Muscle layer of duodenum (tissue), 2 donors: ENCODE measurements around the gene ZNF629.

ENCODE experiments used
- H3K27ac ChIP-seq: one replicate; pipeline ENCODE4 v1.7.0; 2013; ENCODE audit warnings: mild to moderate bottlenecking, low read length
- H3K27me3 ChIP-seq: one replicate; pipeline ENCODE4 v1.7.0; 2013; ENCODE audit warnings: low read depth, mild to moderate bottlenecking, control low read depth, low read length
- H3K36me3 ChIP-seq, 2 donors: one replicate each; pipeline ENCODE4 v1.7.0; 2013; ENCODE audit warnings: low read length in 2 of 2, control low read depth in 1 of 2, mild to moderate bottlenecking in 1 of 2; ENCODE audit not compliant: insufficient read depth in 2 of 2, control insufficient read depth in 1 of 2
- H3K4me1 ChIP-seq, 2 donors: one replicate each; pipeline ENCODE4 v1.7.0; 2013; ENCODE audit warnings: low read length in 2 of 2, mild to moderate bottlenecking in 2 of 2, control low read depth in 1 of 2, moderate library complexity in 1 of 2; ENCODE audit not compliant: insufficient read depth in 2 of 2, control insufficient read depth in 1 of 2
- H3K4me3 ChIP-seq, 2 donors: one replicate each; pipeline ENCODE4 v1.7.0; 2013; ENCODE audit warnings: low read length in 2 of 2, low read depth in 1 of 2, mild to moderate bottlenecking in 1 of 2
- H3K9me3 ChIP-seq, 2 donors: one replicate each; pipeline ENCODE4 v1.7.0; 2013; ENCODE audit warnings: low read length in 2 of 2, control low read depth in 1 of 2, mild to moderate bottlenecking in 1 of 2; ENCODE audit not compliant: control insufficient read depth in 1 of 2
- donor health status: healthy.

ZNF629 gene

DNA sequence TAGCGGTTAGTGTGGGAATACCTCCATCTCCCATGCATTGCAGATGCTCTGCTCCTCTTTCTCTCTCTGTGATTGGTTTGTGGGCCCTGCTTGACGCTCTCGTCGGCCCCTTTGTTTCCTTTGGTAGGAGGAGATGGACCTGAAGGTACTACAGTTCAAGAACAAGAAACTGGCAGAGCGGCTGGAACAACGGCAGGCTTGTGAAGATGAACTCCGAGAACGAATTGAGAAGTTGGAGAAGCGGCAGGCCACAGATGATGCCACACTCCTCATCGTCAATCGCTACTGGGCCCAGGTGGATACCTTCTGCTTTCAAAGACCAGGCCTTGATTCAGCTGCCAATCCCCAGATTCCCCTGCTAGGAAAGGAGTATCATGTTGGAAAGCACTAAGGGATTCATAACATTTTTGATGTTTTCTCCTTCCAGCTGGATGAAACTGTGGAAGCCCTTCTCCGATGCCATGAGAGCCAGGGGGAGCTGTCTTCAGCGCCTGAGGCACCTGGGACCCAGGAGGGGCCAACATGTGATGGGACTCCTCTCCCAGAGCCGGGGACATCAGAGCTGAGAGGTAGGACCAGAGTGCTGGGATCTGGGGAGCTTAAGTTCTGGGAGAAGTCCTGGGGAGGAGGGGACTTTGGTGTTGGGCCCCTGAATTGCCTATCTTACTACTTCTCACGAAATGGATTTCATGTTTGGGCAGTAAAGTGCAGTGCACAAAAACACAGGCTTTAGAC, 23.8 kb downstream of the ZNF629 start:
- Histone ChIP-seq H3K4me3 (peak overlapping the region; percentile 93 to 95), H3K4me1 (peaks cover 9 to 26% of the 10 kb centered on the region in 2 donors), H3K36me3 (peaks cover 43 to 51% of the 10 kb centered on the region in 2 donors)

DNA sequence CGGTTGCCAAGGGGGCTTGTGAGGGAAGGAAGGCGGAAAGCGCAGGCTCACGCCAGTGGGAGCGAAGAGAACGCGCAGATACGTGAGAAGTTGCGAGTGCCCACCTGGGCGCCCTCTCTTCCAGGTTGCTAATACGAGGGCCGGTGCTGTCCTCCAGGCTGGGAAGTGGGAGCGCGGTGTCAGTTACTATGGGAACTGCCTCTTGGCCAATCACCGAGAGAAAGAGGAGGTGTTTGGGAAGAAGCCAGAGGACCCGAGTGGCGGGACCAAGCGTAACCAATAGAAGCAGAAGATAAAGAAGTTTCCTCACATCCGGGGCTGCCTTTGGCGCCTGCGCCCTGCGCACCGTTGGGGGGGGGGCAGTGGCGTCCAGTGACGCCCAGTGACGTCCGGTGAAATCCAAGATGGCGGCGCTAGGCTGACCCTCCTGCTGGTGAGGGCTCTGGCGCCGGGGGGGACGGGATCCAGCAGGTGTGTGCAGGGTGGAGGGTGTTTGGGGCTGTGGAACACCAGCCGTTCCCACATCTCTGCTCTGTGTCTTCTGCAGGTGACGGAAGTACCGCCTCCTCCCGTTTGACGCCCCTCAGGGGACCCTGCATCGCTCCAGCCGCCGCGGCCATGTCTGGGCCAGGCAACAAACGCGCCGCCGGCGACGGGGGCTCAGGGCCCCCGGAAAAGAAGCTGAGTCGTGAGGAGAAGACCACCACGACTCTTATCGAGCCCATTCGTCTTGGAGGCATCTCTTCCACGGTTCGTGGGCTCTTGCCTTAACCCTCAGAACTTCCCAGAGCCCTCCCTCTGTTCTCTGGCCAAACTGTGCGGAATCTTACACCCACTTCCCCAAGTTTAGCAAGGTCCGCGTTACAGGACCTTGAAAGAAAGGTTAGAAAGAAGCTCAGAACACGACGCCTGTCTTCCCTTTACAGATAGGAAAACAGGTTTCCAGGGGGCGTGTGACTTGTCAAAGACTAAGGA, 24.8 kb downstream of the ZNF629 start, which contains the start of the genes CFAP119 and RNF40:
CFAP119 (minus strand) TSS at position 135 of the 975 bp plus-strand sequence. CDS start 314 bp downstream, outside the sequence.
RNF40 (plus strand) TSS at position 395 of the 975 bp plus-strand sequence; CDS start at position 619, 224 bp downstream.
- H3K36me3 ChIP-seq, result peaks cover 33 to 46% of the 10 kb centered on the region in 2 donors
- no peaks in the 10 kb centered on the region for H3K27me3 ChIP-seq
- peak within 1 kb of the TSS; percentile 93 to 95 for H3K4me3 ChIP-seq
- peak within 1 kb of the TSS; percentile 92 for H3K27ac ChIP-seq
- no peaks in the 10 kb centered on the region for H3K9me3 ChIP-seq
- H3K4me1 ChIP-seq, result peaks cover 9 to 26% of the 10 kb centered on the region in 2 donors

More for the DNA sequence above, 23.8 kb downstream of the ZNF629 start:
- no peaks in the 10 kb centered on the region for H3K27me3 ChIP-seq
- no peaks in the 10 kb centered on the region for H3K9me3 ChIP-seq
- H3K27ac ChIP-seq, result peak overlapping the region; percentile 92

DNA sequence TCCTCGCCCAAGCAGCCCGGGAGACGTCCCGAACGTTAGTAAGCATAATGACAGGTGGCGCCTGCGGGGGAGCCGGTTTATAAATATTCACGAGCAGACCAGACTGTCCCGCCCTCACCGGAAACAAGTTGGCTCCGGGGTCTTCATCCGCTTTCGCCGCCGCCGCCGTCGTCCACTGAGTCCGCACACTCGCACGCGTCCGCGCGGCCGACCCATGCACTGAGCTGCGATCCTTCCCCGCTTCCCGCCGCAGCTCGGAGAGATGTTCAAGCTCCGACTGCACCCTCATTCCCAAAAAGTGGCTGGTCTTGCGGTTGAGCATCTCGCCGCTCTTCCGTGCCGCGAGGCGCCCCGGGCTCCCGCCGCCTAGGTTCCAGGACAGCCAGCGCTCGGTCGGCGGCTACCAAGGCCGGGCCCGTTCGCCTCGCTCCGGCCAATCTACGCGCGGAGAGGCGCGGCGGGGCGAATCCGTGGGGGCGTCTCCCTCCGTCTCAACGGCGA, 25.5 kb downstream of the ZNF629 start:
- H3K36me3 ChIP-seq, result peaks cover 32 to 46% of the 10 kb centered on the region in 2 donors
- H3K4me1 ChIP-seq, result peaks cover 9 to 26% of the 10 kb centered on the region in 2 donors
- peak overlapping the region; percentile 93 to 95 for H3K4me3 ChIP-seq
- H3K27ac ChIP-seq, result no peak overlapping the region
- no peaks in the 10 kb centered on the region for H3K9me3 ChIP-seq
- no peaks in the 10 kb centered on the region for H3K27me3 ChIP-seq

DNA sequence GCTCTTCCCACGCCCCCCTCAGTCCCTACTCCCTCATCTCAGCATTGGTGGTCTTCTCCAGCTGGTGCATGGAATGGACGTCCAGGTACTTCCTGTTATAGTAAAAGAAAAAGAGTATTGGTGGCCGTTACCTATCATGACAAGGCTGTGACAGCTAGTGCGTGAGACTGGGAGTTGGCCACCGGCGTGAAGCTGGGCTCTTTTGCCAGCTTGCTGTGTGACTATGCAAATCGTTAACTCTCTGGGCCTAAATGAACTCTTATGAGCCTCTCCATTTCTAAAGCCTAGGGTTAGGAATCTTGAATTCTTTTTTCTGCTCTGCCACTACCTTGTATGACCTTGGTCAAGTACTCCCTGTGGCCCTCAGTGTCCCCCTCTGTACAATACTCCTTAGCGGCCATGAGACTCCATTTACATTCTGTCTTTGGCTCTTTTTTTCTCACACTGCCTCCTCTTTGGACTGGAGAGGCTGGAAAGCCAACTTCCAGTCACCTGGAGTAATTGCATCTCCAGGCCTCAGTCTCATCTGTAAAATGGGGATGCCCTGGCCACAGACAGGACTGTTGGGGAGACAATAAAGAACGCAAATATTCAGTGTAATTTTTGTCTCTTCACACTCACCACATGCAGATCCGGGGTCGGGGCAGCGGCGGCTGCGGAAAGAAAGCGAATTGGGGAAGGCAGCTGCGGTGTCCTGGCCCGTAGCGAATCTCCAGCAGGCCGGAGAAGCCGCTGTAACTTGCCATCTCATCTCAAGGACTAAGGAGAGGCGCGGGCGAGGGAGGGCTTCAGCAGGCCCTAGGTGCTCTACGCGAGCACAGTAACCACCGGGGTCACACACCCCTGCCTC, 26.2 kb downstream of the ZNF629 start:
- Histone ChIP-seq H3K4me1 (peaks cover 9 to 26% of the 10 kb centered on the region in 2 donors), H3K36me3 (peaks cover 28 to 46% of the 10 kb centered on the region in 2 donors), H3K27ac (no peak overlapping the region)

DNA sequence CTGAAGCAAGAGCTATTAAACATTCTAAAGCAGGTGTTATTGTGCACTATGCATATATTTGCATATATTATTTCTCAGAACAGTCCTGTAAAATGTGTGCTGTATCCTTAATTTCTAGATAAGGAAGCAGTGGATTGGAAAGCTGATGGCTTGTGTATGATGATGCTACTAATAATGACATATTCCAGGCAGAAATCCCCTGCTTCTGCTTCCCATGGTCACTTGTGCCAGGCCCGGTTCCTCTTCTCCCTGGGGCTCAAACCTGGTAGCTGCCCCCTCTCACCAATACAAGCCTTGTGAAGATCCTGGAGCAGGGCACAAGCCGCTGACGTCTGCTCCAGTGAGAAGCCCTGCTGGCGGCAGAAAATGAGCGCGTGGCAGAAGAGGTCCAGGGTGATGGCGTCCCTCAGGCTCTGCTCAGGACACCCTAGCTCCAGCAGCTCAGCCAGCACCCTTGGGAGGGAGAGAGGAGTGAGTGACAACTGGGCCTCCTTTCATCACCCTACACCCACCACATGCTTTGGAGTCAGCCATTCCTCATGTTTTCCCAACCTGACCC, 26.9 kb downstream of the ZNF629 start:
- H3K4me3 ChIP-seq, result no peak overlapping the region
- peaks cover 21 to 46% of the 10 kb centered on the region in 2 donors for H3K36me3 ChIP-seq
- no peak overlapping the region for H3K27ac ChIP-seq
- no peaks in the 10 kb centered on the region for H3K9me3 ChIP-seq
- no peaks in the 10 kb centered on the region for H3K27me3 ChIP-seq
- peaks cover 9 to 26% of the 10 kb centered on the region in 2 donors for H3K4me1 ChIP-seq

More for the DNA sequence above, 26.2 kb downstream of the ZNF629 start:
- Histone ChIP-seq H3K4me3 (peak overlapping the region; percentile 93 to 95), H3K9me3 (no peaks in the 10 kb centered on the region), H3K27me3 (no peaks in the 10 kb centered on the region)

DNA sequence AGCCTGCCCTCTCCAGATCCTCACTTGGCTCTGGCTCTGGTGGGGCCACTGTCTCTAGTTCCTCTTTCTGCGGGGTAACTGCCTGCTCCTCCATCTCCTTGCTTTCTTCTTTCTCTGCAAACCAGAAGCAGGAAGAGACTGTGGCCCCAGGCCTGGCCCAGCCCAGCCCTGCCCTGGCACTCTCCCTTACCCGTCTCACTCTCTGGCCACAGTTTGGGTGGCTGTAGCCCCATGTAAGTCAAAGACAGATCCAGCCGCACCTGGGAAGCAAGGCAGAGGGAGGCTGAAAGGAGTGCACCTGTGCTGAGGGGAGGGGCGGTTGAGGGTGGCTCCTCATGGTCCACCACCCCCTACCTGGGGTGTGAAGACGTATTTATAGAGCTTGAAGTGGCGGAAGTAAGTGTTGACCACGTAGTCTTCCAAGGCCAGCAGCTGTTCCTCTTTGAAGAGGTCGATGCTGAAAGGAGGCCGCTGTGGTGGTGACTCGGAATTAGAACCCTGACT, 28.0 kb downstream of the ZNF629 start:
- H3K9me3 ChIP-seq, result no peaks in the 10 kb centered on the region
- peaks cover 18 to 41% of the 10 kb centered on the region in 2 donors for H3K36me3 ChIP-seq
- peaks cover 9 to 23% of the 10 kb centered on the region in 2 donors for H3K4me1 ChIP-seq
- H3K4me3 ChIP-seq, result no peak overlapping the region
- peak overlapping the region; percentile 20 for H3K27ac ChIP-seq
- no peaks in the 10 kb centered on the region for H3K27me3 ChIP-seq

DNA sequence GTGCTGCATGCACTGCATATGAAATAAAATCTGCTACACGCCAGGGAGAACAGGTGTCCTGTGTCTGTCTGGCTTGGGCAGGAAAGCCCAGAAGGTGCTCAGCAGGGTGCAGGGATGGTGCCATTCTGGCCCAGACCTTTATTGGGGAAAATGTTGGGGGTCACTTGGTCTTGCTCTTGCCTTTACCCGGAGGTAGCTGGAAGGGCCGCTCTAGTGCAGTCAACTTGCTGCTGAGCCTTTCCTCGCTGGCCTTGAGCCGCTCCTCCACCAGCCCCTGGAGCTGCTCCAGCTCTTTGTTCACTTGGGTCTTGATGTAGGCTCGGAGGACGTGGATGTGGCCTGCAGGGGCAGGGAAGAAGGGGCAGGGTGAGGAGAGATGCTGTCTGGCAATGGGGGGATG, 29.7 kb downstream of the ZNF629 start:
- no peak overlapping the region for H3K27ac ChIP-seq
- no peak overlapping the region for H3K4me3 ChIP-seq
- no peaks in the 10 kb centered on the region for H3K9me3 ChIP-seq
- H3K27me3 ChIP-seq, result no peaks in the 10 kb centered on the region
- peaks cover 0 to 6% of the 10 kb centered on the region in 2 donors for H3K4me1 ChIP-seq
- H3K36me3 ChIP-seq, result peaks cover 28 to 42% of the 10 kb centered on the region in 2 donors

DNA sequence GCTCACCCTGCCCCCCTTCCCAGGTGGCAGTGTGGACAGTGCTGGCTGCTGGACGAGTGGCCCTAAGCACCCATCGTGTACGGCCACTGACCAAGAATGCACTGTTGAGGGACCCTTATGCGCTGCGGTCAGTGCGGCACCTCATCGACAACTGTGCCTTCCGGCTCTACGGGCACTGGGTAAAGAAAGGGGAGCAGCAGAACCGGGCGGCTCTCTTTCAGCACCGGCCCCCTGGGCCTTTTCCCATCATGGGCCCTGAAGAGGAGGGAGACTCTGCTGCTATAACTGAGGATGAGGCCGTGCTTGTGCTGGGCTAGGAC, 30.3 kb downstream of the ZNF629 start:
- Histone ChIP-seq H3K4me3 (no peak overlapping the region), H3K36me3 (peaks cover 28 to 43% of the 10 kb centered on the region in 2 donors), H3K9me3 (no peaks in the 10 kb centered on the region), H3K27ac (no peak overlapping the region), H3K4me1 (peaks cover 0 to 6% of the 10 kb centered on the region in 2 donors), H3K27me3 (no peaks in the 10 kb centered on the region)

DNA sequence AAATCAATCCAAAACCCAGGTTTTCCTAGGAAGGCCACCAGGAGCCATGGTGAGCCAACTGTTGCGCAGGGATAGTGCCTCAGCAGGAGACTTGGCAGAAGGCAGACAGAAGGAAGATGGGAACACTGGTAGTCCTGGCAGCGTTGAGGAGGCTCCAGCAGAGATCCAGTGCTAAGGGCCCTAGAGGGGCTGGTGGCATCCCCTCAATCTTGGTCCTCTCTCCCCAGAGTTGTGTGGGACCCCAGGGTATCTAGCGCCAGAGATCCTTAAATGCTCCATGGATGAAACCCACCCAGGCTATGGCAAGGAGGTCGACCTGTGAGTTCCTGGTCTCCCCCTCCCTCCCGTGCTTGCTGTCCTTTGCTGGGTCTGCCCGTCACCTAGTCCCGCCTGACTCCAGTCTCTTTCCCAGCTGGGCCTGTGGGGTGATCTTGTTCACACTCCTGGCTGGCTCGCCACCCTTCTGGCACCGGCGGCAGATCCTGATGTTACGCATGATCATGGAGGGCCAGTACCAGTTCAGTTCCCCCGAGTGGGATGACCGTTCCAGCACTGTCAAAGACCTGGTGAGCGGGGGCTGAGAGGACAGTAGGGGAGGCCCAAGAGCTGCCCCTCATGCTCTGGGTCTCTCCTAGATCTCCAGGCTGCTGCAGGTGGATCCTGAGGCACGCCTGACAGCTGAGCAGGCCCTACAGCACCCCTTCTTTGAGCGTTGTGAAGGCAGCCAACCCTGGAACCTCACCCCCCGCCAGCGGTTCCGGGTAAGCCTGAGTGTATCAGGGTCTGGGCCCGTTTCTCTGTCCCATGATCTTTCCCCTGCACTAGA, 30.8 kb downstream of the ZNF629 start:
- Histone ChIP-seq H3K4me1 (peaks cover 0 to 4% of the 10 kb centered on the region in 2 donors), H3K9me3 (no peaks in the 10 kb centered on the region), H3K4me3 (no peak overlapping the region), H3K36me3 (peaks cover 32 to 48% of the 10 kb centered on the region in 2 donors), H3K27me3 (no peaks in the 10 kb centered on the region), H3K27ac (no peak overlapping the region)
